Measurements from ENCODE around the gene DDAH2.
A peak's percentile ranks its signal among the peaks of the same experiment; 100 is the strongest.

The DDAH2 gene

GRCh38 chr6:31702819-31703716 is 26.0 kb downstream of the DDAH2 start, which contains the start of gene ABHD16A:
ABHD16A (minus strand) TSS chr6:31703324; CDS start chr6:31703281, 43 bp downstream.
- intact Hi-C loops (cut with DNase I; ENCODE audit: low total_unique reads): loop anchor here (5.0 kb wide), 1 partner anchor 34 kb away; the partner anchor contains the start of gene CLIC1
- Histone ChIP-seq H3K9me3 (no peaks in the 10 kb centered on the region), H3K27ac (peak within 1 kb of the TSS; percentile 94 to 99), H3K4me3 (peak within 1 kb of the TSS; percentile 79 to 95), H3K27me3 (no peaks in the 10 kb centered on the region), H3K4me1 (peaks cover 6 to 27% (median 23%) of the 10 kb centered on the region in 4 donors), H3K36me3 (peaks cover 0 to 20% (median 4%) of the 10 kb centered on the region in 3 donors)
- DNase-seq: peak; percentile 99 to 100
- peak in 1 of 2 experiments; percentile 15 for TF ChIP-seq CTCF (IDR thresholded peaks at IDR 0.05)

- Histone ChIP-seq H3K36me3 (peaks cover 0 to 27% (median 4%) of the 10 kb centered on the region in 3 donors), H3K4me3 (peak overlapping the region; percentile 79 to 95), H3K27me3 (no peaks in the 10 kb centered on the region), H3K9me3 (no peaks in the 10 kb centered on the region), H3K4me1 (peaks cover 6 to 27% (median 23%) of the 10 kb centered on the region in 4 donors), H3K27ac (peak overlapping the region; percentile 94 to 99)
- intact Hi-C loops (cut with DNase I; ENCODE audit: low total_unique reads): loop anchor here (5.0 kb wide), 1 partner anchor 35 kb away; the partner anchor contains the start of gene CLIC1
- DNase-seq: no peak
- no peak for TF ChIP-seq CTCF (IDR thresholded peaks at IDR 0.05)
Measured at GRCh38 chr6:31702405-31702818, 26.7 kb downstream of the DDAH2 start.

- H3K9me3 ChIP-seq: no peaks in the 10 kb centered on the region
- DNase-seq: no peak
- intact Hi-C loops (cut with DNase I; ENCODE audit: low total_unique reads): loop anchor here (5.0 kb wide), 1 partner anchor 35 kb away; the partner anchor contains the start of gene CLIC1
- peaks cover 3 to 32% (median 4%) of the 10 kb centered on the region in 3 donors for H3K36me3 ChIP-seq
- TF ChIP-seq CTCF (IDR thresholded peaks at IDR 0.05): no peak
- no peaks in the 10 kb centered on the region for H3K27me3 ChIP-seq
- H3K4me1 ChIP-seq: peaks cover 6 to 27% (median 23%) of the 10 kb centered on the region in 4 donors
- peak overlapping the region; percentile 79 to 95 for H3K4me3 ChIP-seq
- peak overlapping the region; percentile 94 to 99 for H3K27ac ChIP-seq
Measured at GRCh38 chr6:31701666-31702404, 27.3 kb downstream of the DDAH2 start.

GRCh38 chr6:31700740-31701401 is 28.2 kb downstream of the DDAH2 start:
- Histone ChIP-seq H3K36me3 (peaks cover 12 to 42% (median 14%) of the 10 kb centered on the region in 3 donors), H3K4me3 (no peak overlapping the region), H3K27ac (no peak overlapping the region), H3K4me1 (peaks cover 6 to 27% (median 23%) of the 10 kb centered on the region in 4 donors), H3K9me3 (no peaks in the 10 kb centered on the region), H3K27me3 (no peaks in the 10 kb centered on the region)
- no peak for TF ChIP-seq CTCF (IDR thresholded peaks at IDR 0.05)
- no peak for DNase-seq
- intact Hi-C loops (cut with DNase I; ENCODE audit: low total_unique reads): loop anchor here (5.0 kb wide), 1 partner anchor 36 kb away; the partner anchor contains the start of gene CLIC1

GRCh38 chr6:31697555-31697954 is 31.5 kb downstream of the DDAH2 start:
- no peak for TF ChIP-seq CTCF (IDR thresholded peaks at IDR 0.05)
- H3K9me3 ChIP-seq: no peaks in the 10 kb centered on the region
- no peak overlapping the region for H3K4me3 ChIP-seq
- H3K36me3 ChIP-seq: peaks cover 25 to 75% (median 47%) of the 10 kb centered on the region in 3 donors
- H3K27ac ChIP-seq: no peak overlapping the region
- no peak for DNase-seq
- intact Hi-C loops (cut with DNase I; ENCODE audit: low total_unique reads): no loop called here
- H3K27me3 ChIP-seq: no peaks in the 10 kb centered on the region
- peaks cover 0 to 21% (median 17%) of the 10 kb centered on the region in 4 donors for H3K4me1 ChIP-seq
